HAP-1 (cell line): Measurements from ENCODE around the gene WNT16.

ENCODE experiments used
- DNase-seq, 2 experiments: peaks; one replicate each; pipeline ENCODE4 v3.0.0-alpha.2; 2016 to 2020; ENCODE audit warnings: low spot score in 2 of 2
- H3K27me3 ChIP-seq: fragments of 250-450 bp; sonication (Bioruptor Pico); 2 replicates; pipeline ENCODE4 v1.5.1; 2020; ENCODE audit warnings: low read depth, mild to moderate bottlenecking, moderate library complexity
- H3K36me3 ChIP-seq: fragments of 250-450 bp; sonication (Bioruptor Pico); replicated peaks from 2 replicates; pipeline ENCODE4 v1.5.1; 2020; ENCODE audit warnings: mild to moderate bottlenecking
- H3K4me1 ChIP-seq: fragments of 250-450 bp; sonication (Bioruptor Pico); 2 replicates; pipeline ENCODE4 v1.5.1; 2020; ENCODE audit warnings: mild to moderate bottlenecking
- H3K4me3 ChIP-seq: fragments of 250-450 bp; sonication (Bioruptor Pico); 2 replicates; pipeline ENCODE4 v1.5.1; 2020; ENCODE audit warnings: mild to moderate bottlenecking, moderate library complexity
- H3K9me3 ChIP-seq: fragments of 250-450 bp; sonication (Bioruptor Pico); 2 replicates; pipeline ENCODE4 v1.5.1; 2020; ENCODE audit warnings: mild to moderate bottlenecking, moderate library complexity
- in situ Hi-C: fragments of 300-500 bp; cut with MboI; formaldehyde crosslinking; loops from 3 replicates; pipeline ENCODE4 v1.14.3; 2020; ENCODE audit warnings: low sequenced_read_pairs, inconsistent platforms, mixed read lengths

Gene WNT16

DNA sequence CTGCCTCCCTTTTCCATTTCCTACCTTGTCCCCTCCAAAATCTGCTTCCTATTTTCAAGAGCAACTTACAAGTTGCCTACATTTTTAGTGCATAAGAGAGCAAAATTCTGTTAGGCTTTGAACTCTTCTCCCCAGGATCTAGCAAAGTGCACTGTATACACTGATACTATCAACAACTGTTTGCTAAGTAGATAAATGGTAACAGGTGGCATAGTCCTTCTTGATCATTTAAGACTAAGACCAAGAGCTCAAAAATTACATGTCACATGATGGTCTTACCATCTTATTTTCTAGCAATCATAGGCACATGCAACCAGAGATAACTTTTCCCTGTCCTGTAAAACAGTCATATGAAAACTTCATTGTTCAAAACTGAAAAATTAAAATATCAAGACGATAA lies 51.1 kb downstream of the WNT16 start:
- in situ Hi-C loops, result no loop called here
- Histone ChIP-seq H3K27me3 (no peaks in the 10 kb centered on the region), H3K9me3 (no peaks in the 10 kb centered on the region), H3K4me1 (no peaks in the 10 kb centered on the region), H3K36me3 (peaks cover 3% of the 10 kb centered on the region; the same call in 1 of the 2 replicates), H3K4me3 (no peak overlapping the region)
- DNase-seq, result no peak

DNA sequence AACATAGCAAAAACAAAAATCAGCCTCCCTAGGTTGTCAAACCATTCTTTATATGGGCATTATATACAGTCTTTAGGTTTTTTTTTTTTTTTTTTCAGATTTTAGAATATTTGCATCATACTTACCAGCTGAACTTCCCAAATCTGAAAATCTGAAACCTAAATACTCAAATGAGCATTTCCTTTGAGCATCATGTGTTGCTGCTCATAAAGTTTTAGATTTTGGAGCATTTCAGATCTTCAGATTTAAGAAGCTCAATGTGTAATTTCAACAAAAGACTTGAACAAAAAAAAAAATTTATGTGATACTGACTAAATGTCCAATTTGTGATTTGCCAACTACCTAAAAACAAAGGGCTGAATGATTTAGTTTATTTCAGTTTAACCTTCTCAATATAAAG lies 53.7 kb downstream of the WNT16 start:
- Histone ChIP-seq H3K4me3 (no peak overlapping the region), H3K4me1 (no peaks in the 10 kb centered on the region), H3K9me3 (no peaks in the 10 kb centered on the region), H3K36me3 (no peaks in the 10 kb centered on the region; the same call in 1 of the 2 replicates), H3K27me3 (no peaks in the 10 kb centered on the region)
- DNase-seq, result no peak
- in situ Hi-C loops, result no loop called here

DNA sequence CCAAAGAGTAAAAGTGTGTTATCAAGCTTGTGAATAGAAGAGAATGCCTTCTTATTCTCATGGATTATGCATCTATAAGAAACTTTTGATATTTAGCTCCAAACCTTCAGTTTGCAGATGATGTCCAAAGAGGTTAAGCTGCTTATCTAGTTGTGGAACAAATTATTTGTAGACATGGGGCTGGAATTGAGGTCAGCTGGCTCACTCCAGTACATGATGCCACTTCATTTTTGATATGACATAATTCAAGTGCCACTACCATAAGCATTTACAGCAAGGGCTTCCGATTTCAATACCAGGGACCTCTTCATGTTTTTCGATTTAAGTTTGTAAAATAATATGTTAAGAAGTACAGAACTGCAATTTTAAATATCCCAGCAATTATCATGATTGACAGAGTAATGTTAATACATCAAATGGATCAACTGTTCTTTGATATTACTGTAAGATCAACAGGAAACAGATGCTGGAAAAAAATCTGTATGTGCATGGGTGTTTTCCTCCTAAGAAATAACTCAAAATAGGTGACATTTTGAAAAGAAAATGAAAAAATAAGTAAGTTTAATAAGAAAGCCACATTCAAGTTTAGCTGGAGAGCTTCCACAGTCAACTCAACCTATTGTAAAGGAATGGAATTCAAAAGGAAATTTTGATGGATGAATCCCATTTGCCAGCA lies 54.6 kb downstream of the WNT16 start:
- in situ Hi-C loops, result no loop called here
- Histone ChIP-seq H3K4me3 (no peak overlapping the region), H3K4me1 (no peaks in the 10 kb centered on the region), H3K9me3 (no peaks in the 10 kb centered on the region), H3K27me3 (no peaks in the 10 kb centered on the region), H3K36me3 (no peaks in the 10 kb centered on the region; the same call in 1 of the 2 replicates)
- DNase-seq, result no peak

DNA sequence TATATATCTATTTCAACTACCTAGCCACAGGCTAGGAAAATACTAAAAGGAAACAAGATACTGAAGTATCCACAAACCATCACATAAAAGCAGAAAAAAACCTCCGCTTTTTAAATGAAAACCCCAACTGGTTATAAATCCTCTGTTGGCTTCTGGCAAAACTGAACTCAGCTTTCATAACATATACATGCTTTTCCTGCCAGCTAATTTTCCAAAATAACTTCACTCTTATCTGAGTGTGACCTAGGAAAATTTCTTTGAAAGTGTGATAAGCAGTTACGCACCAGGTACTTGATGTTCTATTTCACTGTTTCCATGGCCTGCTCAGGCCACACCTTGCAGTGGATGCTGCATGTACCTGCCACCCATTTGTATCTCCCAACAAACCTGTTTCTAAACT lies 55.5 kb downstream of the WNT16 start:
- Histone ChIP-seq H3K4me1 (no peaks in the 10 kb centered on the region), H3K4me3 (no peak overlapping the region), H3K36me3 (no peaks in the 10 kb centered on the region), H3K9me3 (no peaks in the 10 kb centered on the region), H3K27me3 (no peaks in the 10 kb centered on the region)
- in situ Hi-C loops, result no loop called here
- DNase-seq, result no peak

DNA sequence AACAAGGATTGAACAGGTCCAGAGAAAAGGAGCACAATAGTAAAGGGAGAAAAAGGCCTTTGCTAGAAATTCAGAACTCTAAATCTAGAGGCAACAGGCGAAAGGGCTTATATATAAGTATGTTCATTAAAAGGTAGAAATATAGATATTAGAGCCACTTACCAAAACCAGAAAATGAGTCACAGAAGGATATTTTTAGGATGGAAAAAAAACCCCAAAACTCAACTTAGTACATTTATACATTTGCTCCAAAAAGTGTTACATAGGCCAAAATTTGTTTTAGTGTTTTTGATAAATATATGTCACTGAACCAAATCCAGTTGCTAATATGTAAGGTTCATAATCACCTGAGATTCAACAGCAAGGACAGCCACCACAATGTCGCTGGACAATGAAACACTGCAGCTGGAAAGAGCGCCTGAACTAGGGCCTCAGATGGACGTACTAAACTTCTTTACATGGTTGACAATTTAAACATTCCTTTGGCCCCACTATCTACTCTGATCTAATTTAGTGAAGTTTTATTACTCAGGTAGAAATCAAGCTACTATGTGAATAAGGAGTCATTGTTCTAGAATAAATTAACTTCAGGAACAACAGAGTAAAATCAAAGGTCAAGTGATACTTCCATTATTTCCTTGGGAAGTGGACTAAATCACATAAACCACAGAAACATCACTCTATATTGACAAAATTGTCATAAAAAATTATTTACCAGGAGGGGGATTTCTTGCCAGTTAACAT lies 56.4 kb downstream of the WNT16 start:
- Histone ChIP-seq H3K4me3 (no peak overlapping the region), H3K36me3 (no peaks in the 10 kb centered on the region), H3K4me1 (no peaks in the 10 kb centered on the region), H3K27me3 (no peaks in the 10 kb centered on the region), H3K9me3 (no peaks in the 10 kb centered on the region)
- in situ Hi-C loops, result no loop called here
- DNase-seq, result no peak

DNA sequence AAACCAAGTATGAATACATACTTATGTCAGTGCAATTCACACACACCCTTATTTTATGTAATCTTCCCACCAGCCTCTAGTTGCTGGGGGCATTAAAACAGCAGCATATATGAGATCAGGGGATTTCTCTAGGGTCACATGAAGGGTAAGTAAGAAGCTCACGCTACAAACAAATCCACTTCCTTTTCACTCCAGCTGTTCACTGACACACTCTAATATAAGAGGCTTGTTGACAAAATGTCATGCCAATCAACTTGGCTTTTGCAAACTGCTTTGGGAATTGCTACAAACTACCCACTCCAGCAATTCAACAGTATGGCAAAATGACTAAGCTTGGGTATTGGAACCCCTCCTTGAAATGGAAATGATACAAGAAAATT lies 57.0 kb downstream of the WNT16 start:
- no peak for DNase-seq
- in situ Hi-C loops, result no loop called here
- no peaks in the 10 kb centered on the region for H3K9me3 ChIP-seq
- no peaks in the 10 kb centered on the region for H3K4me1 ChIP-seq
- H3K36me3 ChIP-seq, result no peaks in the 10 kb centered on the region
- H3K27me3 ChIP-seq, result no peaks in the 10 kb centered on the region
- H3K4me3 ChIP-seq, result no peak overlapping the region

DNA sequence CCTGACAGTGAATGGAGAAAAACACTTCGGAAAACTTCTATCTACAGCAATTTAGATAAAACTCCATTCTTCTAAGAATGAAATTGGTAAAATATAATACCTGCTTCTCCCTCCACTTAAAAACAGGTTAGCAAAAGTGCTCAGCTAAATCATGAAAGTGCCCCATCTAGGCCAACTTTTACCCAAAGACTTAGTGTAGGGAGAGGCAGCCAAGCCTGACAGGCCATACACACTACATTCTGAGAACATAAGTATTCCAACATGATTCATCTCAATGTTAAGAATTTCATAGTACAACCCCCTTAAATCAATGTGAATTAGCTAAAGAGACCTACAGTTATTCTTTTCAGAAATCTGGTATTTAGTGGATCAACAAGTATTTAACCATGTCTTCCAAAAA lies 60.1 kb downstream of the WNT16 start:
- in situ Hi-C loops, result no loop called here
- H3K27me3 ChIP-seq, result no peaks in the 10 kb centered on the region
- no peaks in the 10 kb centered on the region; the same call in 1 of the 2 replicates for H3K4me1 ChIP-seq
- peaks cover 6% of the 10 kb centered on the region; the same call in 1 of the 2 replicates for H3K36me3 ChIP-seq
- DNase-seq, result no peak
- H3K4me3 ChIP-seq, result no peak overlapping the region
- H3K9me3 ChIP-seq, result no peaks in the 10 kb centered on the region

DNA sequence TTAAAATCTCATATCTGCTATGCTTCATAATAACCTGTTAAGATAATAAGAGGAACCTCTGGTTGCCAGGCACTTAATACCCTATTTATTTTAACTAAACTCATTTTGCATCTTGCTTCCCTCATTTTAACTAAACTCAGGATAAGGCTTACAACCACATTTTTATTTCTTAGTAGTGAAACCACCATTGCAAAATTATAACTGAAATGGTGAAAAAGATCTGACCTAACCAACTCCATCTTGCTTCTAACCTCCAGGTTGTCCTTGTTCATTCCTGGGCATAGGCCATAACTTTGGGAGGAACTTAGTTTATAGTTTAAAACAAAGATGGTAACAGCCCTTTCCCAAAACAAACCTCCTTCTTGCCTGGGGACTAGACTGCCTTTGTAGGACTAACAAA lies 61.3 kb downstream of the WNT16 start:
- Histone ChIP-seq H3K4me3 (no peak overlapping the region), H3K4me1 (peaks cover 2% of the 10 kb centered on the region), H3K9me3 (no peaks in the 10 kb centered on the region), H3K27me3 (no peaks in the 10 kb centered on the region), H3K36me3 (peaks cover 6% of the 10 kb centered on the region; the same call in 1 of the 2 replicates)
- in situ Hi-C loops, result no loop called here
- DNase-seq, result no peak

DNA sequence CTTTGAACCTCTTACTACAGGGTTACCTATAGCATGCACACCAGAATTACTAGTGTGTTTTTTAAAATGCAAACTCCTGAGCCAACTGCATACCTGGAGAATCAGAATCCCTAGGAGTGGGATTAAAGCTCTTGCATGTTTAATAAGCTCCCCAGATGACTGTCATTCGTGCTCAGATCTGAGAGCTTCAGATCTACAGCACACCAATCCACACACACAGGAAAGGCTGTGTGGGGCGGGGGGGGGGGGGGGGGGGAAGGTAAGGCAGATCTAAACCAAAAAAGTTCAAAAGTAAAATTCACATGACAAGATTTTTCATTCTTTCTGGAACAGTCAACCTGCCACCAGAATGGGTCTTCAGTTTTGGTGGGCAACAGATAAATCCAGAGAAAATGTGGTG lies 61.8 kb downstream of the WNT16 start:
- Histone ChIP-seq H3K27me3 (no peaks in the 10 kb centered on the region), H3K36me3 (peaks cover 6% of the 10 kb centered on the region; the same call in 1 of the 2 replicates), H3K4me3 (no peak overlapping the region), H3K9me3 (no peaks in the 10 kb centered on the region), H3K4me1 (peaks cover 2% of the 10 kb centered on the region)
- no peak for DNase-seq
- in situ Hi-C loops, result no loop called here
